PC-3 (cell line): Measurements from ENCODE around the gene PSME1. TPM values are rescaled to one million over a fixed set of nuclear protein-coding genes. Genes with fewer than 3 reads are reported as not detected.

Experiments
- ATAC-seq: fragments of 200-7000 bp; cut with Tn5 transposase; 2 replicates; pipeline ENCODE4 v1.9.1; 2020; ENCODE audit warnings: mild to moderate bottlenecking, moderate library complexity
- BruUV-seq: library from RNA; stranded (reverse); fragments of 400-500 nt; replicated peaks from 2 replicates; lab custom pipeline; 2021; lab: Mats Ljungman, UMichigan
- CTCF ChIA-PET: fragments of 300-600 bp; sonication (Branson Sonifier 250); formaldehyde crosslinking; loops from one replicate; lab custom pipeline; 2022; ENCODE audit warnings: antibody characterized with exemption; lab: Charles Lee
- POLR2A ChIA-PET: fragments of 300-600 bp; sonication (Branson Sonifier 250); formaldehyde crosslinking; loops from one replicate; lab custom pipeline; 2022; ENCODE audit warnings: antibody characterized with exemption; ENCODE audit not compliant: unreplicated experiment; lab: Charles Lee
- DNase-seq: peaks from one replicate; pipeline ENCODE4 v3.0.0-alpha.2; 2015
- H2AFZ ChIP-seq: fragments of 300-600 bp; sonication (generic); 2 replicates; pipeline ENCODE4 v1.6.0; 2016; ENCODE audit warnings: antibody characterized with exemption, low read length
- H3F3A ChIP-seq: fragments of 300-600 bp; sonication (generic); one replicate; pipeline ENCODE4 v1.6.0; 2017; ENCODE audit warnings: antibody characterized with exemption, low read length, control low read depth, mild to moderate bottlenecking; ENCODE audit not compliant: unreplicated experiment
- H3K27ac ChIP-seq: fragments of 300-600 bp; sonication (generic); 2 replicates; pipeline ENCODE4 v1.5.1; 2016; ENCODE audit warnings: mild to moderate bottlenecking, low read length
- H3K27me3 ChIP-seq: fragments of 300-600 bp; sonication (generic); 2 replicates; pipeline ENCODE4 v1.6.1; 2016; ENCODE audit warnings: low read length, mixed read lengths
- H3K36me3 ChIP-seq: fragments of 300-600 bp; sonication (generic); 2 replicates; pipeline ENCODE4 v1.6.1; 2016; ENCODE audit warnings: low read depth, mixed run types, low read length, mixed read lengths
- H3K4me1 ChIP-seq: fragments of 300-600 bp; sonication (generic); 2 replicates; pipeline ENCODE4 v1.5.1; 2016; ENCODE audit warnings: low read length; ENCODE audit not compliant: insufficient read depth
- H3K4me2 ChIP-seq: fragments of 300-600 bp; sonication (generic); 2 replicates; pipeline ENCODE4 v1.6.0; 2016; ENCODE audit warnings: low read length
- H3K4me3 ChIP-seq: fragments of 300-600 bp; sonication (generic); 2 replicates; pipeline ENCODE4 v1.5.1; 2016; ENCODE audit warnings: mild to moderate bottlenecking, low read length, mixed read lengths
- H3K79me2 ChIP-seq: fragments of 300-600 bp; sonication (generic); 2 replicates; pipeline ENCODE4 v1.6.1; 2017; ENCODE audit warnings: low read length, mixed read lengths
- H3K9ac ChIP-seq: fragments of 300-600 bp; sonication (generic); 2 replicates; pipeline ENCODE4 v1.6.0; 2016; ENCODE audit warnings: mild to moderate bottlenecking, low read length
- H3K9me2 ChIP-seq: fragments of 300-600 bp; sonication (generic); replicated peaks from 2 replicates; pipeline ENCODE4 v1.6.1; 2016; ENCODE audit warnings: mixed run types, low read length, mixed read lengths
- H3K9me3 ChIP-seq: fragments of 300-600 bp; sonication (generic); 2 replicates; pipeline ENCODE4 v1.6.1; 2016; ENCODE audit warnings: low read length, mixed read lengths
- H4K20me1 ChIP-seq: fragments of 300-600 bp; sonication (generic); 2 replicates; pipeline ENCODE4 v1.6.1; 2016; ENCODE audit warnings: low read length, mixed read lengths
- CTCF ChIP-seq: fragments of 300-600 bp; sonication (generic); conservative IDR thresholded peaks from 2 replicates; pipeline ENCODE4 v1.5.1; 2017; ENCODE audit warnings: antibody characterized with exemption, low read depth, mild to moderate bottlenecking, low read length
- EZH2 ChIP-seq: fragments of 300-600 bp; sonication (generic); IDR thresholded peaks from one replicate; pipeline ENCODE4 v1.6.1; 2017; ENCODE audit warnings: antibody characterized with exemption, mild to moderate bottlenecking, low read length; ENCODE audit not compliant: unreplicated experiment
- EZH2phosphoT487 ChIP-seq: fragments of 300-600 bp; sonication (generic); IDR thresholded peaks from 2 replicates; pipeline ENCODE4 v1.6.1; 2018; ENCODE audit warnings: mild to moderate bottlenecking, antibody characterized with exemption, low read length, borderline replicate concordance
- intact Hi-C: fragments of 100-400 bp; cut with micrococcal nuclease; formaldehyde crosslinking; loops from 2 replicates; pipeline ENCODE4 v1.9.0; 2023
- total RNA-seq: library from RNA; depleted of rRNA; stranded (reverse); fragments of >200 nt; gene quantifications from 2 replicates; pipeline ENCODE4 v1.2.3, GENCODE V29; 2014

PSME1 gene
- total RNA-seq, 1 experiment from 2014 or later, result 163 TPM

GRCh38 chr14:24136684-24137528 lies 912 bp downstream of the PSME1 start:
- intact Hi-C loops, result loop anchor here (1.0 kb wide), 1 partner anchor 22 kb away; no protein-coding TSS in a partner anchor
- Histone ChIP-seq H4K20me1 (no peaks in the 10 kb centered on the region), H3K9ac (peak overlapping the region; percentile 80), H3K27me3 (no peaks in the 10 kb centered on the region), H3K4me2 (peak overlapping the region; percentile 93), H3K36me3 (peaks cover 17% of the 10 kb centered on the region; the same call in 1 of the 2 replicates), H3K79me2 (peaks cover 38% of the 10 kb centered on the region), H3K9me3 (no peaks in the 10 kb centered on the region), H3K4me3 (peak overlapping the region; percentile 95), H3K9me2 (no peaks in the 10 kb centered on the region), H3K27ac (no peak overlapping the region), H2AFZ (peak overlapping the region; percentile 88; the same call in 1 of the 2 replicates), H3K4me1 (peaks cover 23% of the 10 kb centered on the region), H3F3A (no peaks in the 10 kb centered on the region)
- ChIA-PET POLR2A (interaction anchor here (2.0 kb wide), 1 partner anchor 22 kb away, joined by 14 read pairs; the partner anchor contains the start of genes DCAF11 and NRL), CTCF (interaction anchor here (1.1 kb wide), 1 partner anchor 24 kb away, joined by 4 read pairs; the partner anchor contains the start of gene IRF9)
- TF ChIP-seq EZH2phosphoT487, result no peak
- no TSS peak for BruUV-seq
- DNase-seq, result peak; percentile 19
- no peak for ATAC-seq

- no peak overlapping the region for H2AFZ ChIP-seq
- TSS peak; percentile 21 for BruUV-seq
Observed at GRCh38 chr14:24137529-24138395, 1.8 kb downstream of the PSME1 start.

More at GRCh38 chr14:24137529-24138395, 1.8 kb downstream of the PSME1 start:
- Histone ChIP-seq H3K27ac (no peak overlapping the region), H3K27me3 (no peaks in the 10 kb centered on the region), H3K9me2 (no peaks in the 10 kb centered on the region), H3K4me1 (peaks cover 26% of the 10 kb centered on the region), H4K20me1 (no peaks in the 10 kb centered on the region), H3K36me3 (peaks cover 17% of the 10 kb centered on the region; the same call in 1 of the 2 replicates), H3K9ac (no peak overlapping the region), H3F3A (no peaks in the 10 kb centered on the region), H3K9me3 (no peaks in the 10 kb centered on the region), H3K79me2 (peaks cover 38% of the 10 kb centered on the region), H3K4me3 (no peak overlapping the region), H3K4me2 (no peak overlapping the region; the same call in 1 of the 2 replicates)
- no peak for DNase-seq
- ChIA-PET CTCF (no interaction called here), POLR2A (interaction anchor here (2.0 kb wide), 1 partner anchor 23 kb away, joined by 14 read pairs; the partner anchor contains the start of genes DCAF11 and NRL)
- no peak for TF ChIP-seq EZH2phosphoT487
- TF ChIP-seq CTCF, result no peak
- TF ChIP-seq EZH2, result no peak
- intact Hi-C loops, result no loop called here
- ATAC-seq, result no peak
